K562 (cell line): ENCODE data around the gene FAM234A. TPM values are rescaled to one million over a fixed set of nuclear protein-coding genes. Genes with fewer than 3 reads are reported as not detected.

Experiments
- ATAC-seq: fragments of 200-7000 bp; cut with Tn5 transposase; 3 replicates; pipeline ENCODE4 v1.9.1; 2020; ENCODE audit warnings: moderate library complexity
- BruUV-seq: library from RNA; stranded (reverse); fragments of 400-500 nt; replicated peaks from 2 replicates; lab custom pipeline; 2021; lab: Mats Ljungman, UMichigan
- CTCF ChIA-PET: fragments of 300-600 bp; formaldehyde crosslinking; extraction: SDS; loops from one replicate; lab custom pipeline; 2021; ENCODE audit warnings: low intra/inter-chr PET ratio; lab: Yijun Ruan, JAX
- POLR2A ChIA-PET: fragments of 300-600, 350-650 bp; sonication (Branson Sonifier 250); formaldehyde crosslinking; extraction: SDS; loops from one replicate; lab custom pipeline; 2021; ENCODE audit warnings: antibody characterized with exemption, inconsistent platforms; lab: Yijun Ruan, JAX
- DNase-seq, 4 experiments: peaks; one replicate each; pipeline versions ENCODE4 v3.0.0 to v3.0.0-alpha.2; 2011 to 2018; ENCODE audit warnings: low spot score in 3 of 4, mixed read lengths in 3 of 4; ENCODE audit errors: extremely low read depth in 1 of 4
- FAIRE-seq: peaks from 2 replicates; lab custom pipeline; 2011; peaks lifted over from hg19 to GRCh38; lab: Jason Lieb, UNC
- H2AFZ ChIP-seq: 2 replicates; pipeline ENCODE4 v1.6.0; 2011; ENCODE audit warnings: low read depth, low read length, control low read depth, inconsistent platforms
- H3K27ac ChIP-seq: fragments of 200-600 bp; 3 replicates; pipeline ENCODE4 v1.8.0; 2011; ENCODE audit warnings: low read depth, mild to moderate bottlenecking, control low read depth, inconsistent platforms, low read length, moderate library complexity, mixed read lengths; ENCODE audit errors: extremely low read depth
- H3K27me3 ChIP-seq, 2 experiments: fragments of 300-600 bp in 1 of 2; 2 replicates in 1 of 2; 3 replicates in 1 of 2; pipeline versions ENCODE4 v1.6.0 to v1.8.0; 2011; ENCODE audit warnings: inconsistent platforms in 2 of 2, low read length in 2 of 2, mild to moderate bottlenecking in 1 of 2, mixed read lengths in 1 of 2, moderate library complexity in 1 of 2; ENCODE audit not compliant: control insufficient read depth in 2 of 2, insufficient read depth in 2 of 2
- H3K36me3 ChIP-seq: fragments of 300-600 bp; 3 replicates; pipeline ENCODE4 v1.8.0; 2011; ENCODE audit warnings: mild to moderate bottlenecking, low read length, inconsistent platforms; ENCODE audit not compliant: control insufficient read depth, insufficient read depth
- H3K4me1 ChIP-seq, 2 experiments: fragments of 200-600 bp in 1 of 2; replicated peaks in 1 of 2; 2 replicates in 1 of 2; 3 replicates in 1 of 2; pipeline versions ENCODE4 v1.5.1 to v1.8.0; 2011; ENCODE audit warnings: inconsistent platforms in 2 of 2, low read length in 2 of 2, mild to moderate bottlenecking in 1 of 2, mixed read lengths in 1 of 2, moderate library complexity in 1 of 2; ENCODE audit not compliant: control insufficient read depth in 2 of 2, insufficient read depth in 2 of 2
- H3K4me2 ChIP-seq: 2 replicates; pipeline ENCODE4 v1.6.1; 2011; ENCODE audit warnings: low read length, control low read depth, inconsistent platforms, mixed read lengths; ENCODE audit not compliant: insufficient read depth
- H3K4me3 ChIP-seq: fragments of 200-600 bp; sonication (generic), shearing (Covaris generic); 2 replicates; pipeline ENCODE4 v1.5.1; 2016; ENCODE audit warnings: control low read depth, inconsistent platforms
- H3K79me2 ChIP-seq: fragments of 200-600 bp; 3 replicates; pipeline ENCODE4 v1.8.0; 2011; ENCODE audit warnings: low read length, inconsistent platforms; ENCODE audit not compliant: control insufficient read depth, insufficient read depth
- H3K9ac ChIP-seq, 2 experiments: 2 replicates each; pipeline versions ENCODE4 v1.6.0 to v1.6.1; 2011; ENCODE audit warnings: low read depth in 2 of 2, low read length in 2 of 2, control low read depth in 1 of 2, inconsistent platforms in 1 of 2, mild to moderate bottlenecking in 1 of 2, mixed read lengths in 1 of 2; ENCODE audit not compliant: insufficient read depth in 1 of 2
- H3K9me1 ChIP-seq: one replicate; pipeline ENCODE4 v1.6.0; 2011; ENCODE audit warnings: inconsistent platforms, mild to moderate bottlenecking, low read length, moderate library complexity; ENCODE audit not compliant: control insufficient read depth, insufficient read depth
- H3K9me3 ChIP-seq: replicated peaks from 2 replicates; pipeline ENCODE4 v1.5.1; 2011; ENCODE audit warnings: low read depth, low read length, inconsistent platforms; ENCODE audit not compliant: control insufficient read depth, insufficient read depth
- H4K20me1 ChIP-seq: replicated peaks from 2 replicates; pipeline ENCODE4 v1.6.1; 2011; ENCODE audit warnings: low read length, inconsistent platforms, mixed read lengths; ENCODE audit not compliant: control insufficient read depth, insufficient read depth
- POLR2G ChIP-seq: fragments of 200-400 bp; formaldehyde crosslinking; IDR thresholded peaks from 2 replicates; pipeline ENCODE4 v1.6.1; 2017; ENCODE audit warnings: low read depth, mild to moderate bottlenecking, antibody characterized with exemption, low read length, moderate library complexity
- ZNF707 ChIP-seq: fragments of 250-450 bp; sonication (Bioruptor Pico); conservative IDR thresholded peaks from 2 replicates; pipeline ENCODE4 v1.8.0; 2022; ENCODE audit warnings: inconsistent platforms, mild to moderate bottlenecking, moderate library complexity
- WGBS: fragments of 100-300 bp; shearing (Covaris generic); methylation state at CpG from one replicate; pipeline ENCODE4 v1.1.6; 2016; ENCODE audit warnings: low coverage, mixed read lengths; ENCODE audit not compliant: insufficient coverage; ENCODE audit errors: missing lambda C conversion rate; 5-methylcytosine and 5-hydroxymethylcytosine counted together
- in situ Hi-C: fragments of 300-500 bp; cut with MboI; formaldehyde crosslinking; loops from 4 replicates; pipeline ENCODE4 v1.15.0; 2018; ENCODE audit warnings: inconsistent platforms, mixed read lengths
- intact Hi-C: fragments of 100-400 bp; cut with micrococcal nuclease; formaldehyde crosslinking; loops from 2 replicates; pipeline ENCODE4 v1.14.2; 2022
- polyA plus RNA-seq, 8 experiments: library from polyadenylated mRNA; depleted of rRNA in 4 of 8; stranded (reverse) in 5 of 8; unstranded in 3 of 8; fragments of >200 nt; fragmentation: Nextera tagmentation in 2 of 8; fragmentation: Illumina TruSeq in 1 of 8; extraction: Ambion mirVana in 2 of 8; extraction: Trizol in 1 of 8; gene quantifications; 2 replicates each; pipeline versions ENCODE4 v1.2.1 to v1.2.3, GENCODE V29; 2011 to 2014; ENCODE audit warnings: inconsistent platforms in 1 of 8, missing spikeins in 1 of 8
- total RNA-seq, 7 experiments: library from RNA; depleted of rRNA in 6 of 7; stranded (reverse); fragments of >200 nt in 6 of 7; fragmentation: Illumina TruSeq in 2 of 7; extraction: Trizol in 2 of 7; gene quantifications; 2 replicates each; pipeline versions ENCODE4 v1.2.1 to v1.2.3, GENCODE V29; 2011 to 2021; ENCODE audit warnings: low replicate concordance in 1 of 7
- TF ChIP-seq, protein P1 (sequence below), 2 experiments: IDR thresholded peaks; 2 replicates each; pipeline ENCODE4 v1.6.1; 2012; ENCODE audit warnings: improper control_type of control experiment in 2 of 2, low read depth in 2 of 2, low read length in 2 of 2, borderline replicate concordance in 1 of 2

The FAM234A gene
- total and polyA plus RNA-seq, 9 of the 15 experiments (the other 6 are each of a cell fraction or from before 2014, with no cell fraction given) = 1.0 to 47.9 (median 15.0) TPM

DNA sequence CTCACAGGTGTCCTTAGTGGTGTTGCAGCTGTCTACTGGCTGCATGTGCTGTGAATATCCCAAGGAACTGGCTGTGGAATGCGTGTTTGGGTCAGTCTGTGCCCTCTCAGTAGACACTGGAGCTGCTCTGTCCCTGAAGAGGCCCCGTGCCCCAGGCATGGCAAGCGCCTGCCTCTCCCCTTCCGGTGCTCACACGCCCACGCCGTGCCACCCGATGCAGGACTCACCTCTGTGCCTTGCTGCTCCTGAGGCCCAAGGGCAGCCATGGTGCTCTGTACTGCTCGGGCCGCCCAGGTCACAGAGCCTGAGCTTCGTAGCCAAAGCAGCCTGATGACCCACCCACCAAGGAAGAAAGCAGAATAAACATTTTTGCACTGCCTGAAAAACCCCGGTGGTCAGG, 31.1 kb downstream of the FAM234A start:
- H3K9ac ChIP-seq = peak overlapping the region in 1 of 2 experiments; percentile 55; a peak in 1 of 4 replicates
- no peak overlapping the region for H3K27ac ChIP-seq
- H2AFZ ChIP-seq = no peak overlapping the region
- H3K79me2 ChIP-seq = no peaks in the 10 kb centered on the region
- H3K4me1 ChIP-seq = peaks cover 0 to 63% of the 10 kb centered on the region in 2 experiments; a peak in 2 of 5 replicates
- no peak for TF ChIP-seq ZNF707 (CRISPR knock-in tag)
- TF ChIP-seq POLR2G = 0 out of 2 replicates have a peak, but pooled peaks have one; percentile 21
- in situ Hi-C loops = no loop called here
- peaks cover 3% of the 10 kb centered on the region; the same call in 1 of the 2 replicates for H4K20me1 ChIP-seq
- BruUV-seq = TSS peak; percentile 63
- FAIRE-seq (no peak), ATAC-seq (no peak), DNase-seq (no peak)
- ChIA-PET POLR2A (interaction anchor here (0.5 kb wide), 1 partner anchor 11 kb away, joined by 3 read pairs; no protein-coding TSS in a partner anchor), CTCF (no interaction called here)
- peaks cover 16% of the 10 kb centered on the region; the same call in 2 of the 3 replicates for H3K36me3 ChIP-seq
- H3K4me3 ChIP-seq = no peak overlapping the region
- no peaks in the 10 kb centered on the region for H3K9me3 ChIP-seq
- H3K9me1 ChIP-seq = no peaks in the 10 kb centered on the region
- H3K4me2 ChIP-seq = no peak overlapping the region
- H3K27me3 ChIP-seq = no peaks in the 10 kb centered on the region; a peak in 1 of 5 replicates
- intact Hi-C loops = no loop called here
- 70% methylated on average over 12 of the region's 12 CpGs for WGBS

DNA sequence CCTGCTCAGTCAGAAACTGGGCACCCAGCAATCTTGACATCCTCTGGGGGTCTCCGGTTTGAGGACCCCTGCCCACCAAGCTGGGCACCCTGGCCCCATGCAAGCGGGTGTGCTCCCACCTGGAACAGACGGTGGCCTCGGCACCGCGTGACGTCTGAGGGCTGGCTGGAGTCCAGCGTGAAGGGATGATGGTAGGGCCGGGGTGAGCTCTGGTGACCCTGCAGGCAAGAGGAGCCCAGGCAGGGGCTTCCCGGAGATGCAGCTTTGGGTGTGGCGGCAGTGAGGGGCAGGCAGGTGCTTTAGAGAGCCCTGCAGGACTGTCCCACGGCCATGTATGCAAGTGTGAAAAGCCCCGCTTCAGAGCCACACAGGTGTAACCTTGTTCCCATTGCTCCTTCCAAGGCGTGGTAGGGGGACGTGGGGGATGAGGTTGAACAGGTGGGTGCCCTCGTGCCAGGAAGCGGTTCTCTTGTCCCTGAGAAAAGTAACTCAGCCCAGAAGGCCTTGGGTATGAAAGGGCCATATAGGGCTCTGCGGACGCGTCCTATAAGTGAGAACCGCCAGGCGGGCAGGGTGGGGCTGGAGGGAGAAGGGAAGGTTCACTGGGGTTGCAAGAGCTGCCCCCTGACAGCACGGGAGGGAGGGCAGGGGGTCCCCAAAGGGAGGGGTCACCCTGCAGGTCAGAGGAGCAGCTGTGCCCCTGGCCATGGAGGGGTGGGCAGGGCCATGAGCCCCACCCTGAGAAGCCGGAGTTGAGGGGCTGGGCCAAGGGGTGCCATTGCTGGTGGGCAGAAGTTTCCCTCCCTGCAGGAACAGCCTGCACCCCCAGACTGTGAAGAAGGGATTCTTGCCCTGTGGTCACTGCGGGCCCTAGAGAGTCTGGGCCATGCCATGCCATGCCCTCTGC, 31.9 kb downstream of the FAM234A start:
- Histone ChIP-seq H3K27ac (no peak overlapping the region), H3K9me3 (no peaks in the 10 kb centered on the region), H3K9me1 (no peaks in the 10 kb centered on the region), H3K9ac (peak overlapping the region in 1 of 2 experiments; percentile 48; a peak in 1 of 4 replicates), H2AFZ (no peak overlapping the region), H4K20me1 (peaks cover 3% of the 10 kb centered on the region; the same call in 1 of the 2 replicates), H3K27me3 (no peaks in the 10 kb centered on the region; a peak in 1 of 5 replicates), H3K79me2 (no peaks in the 10 kb centered on the region), H3K36me3 (peaks cover 11% of the 10 kb centered on the region; the same call in 2 of the 3 replicates), H3K4me3 (no peak overlapping the region), H3K4me2 (no peak overlapping the region), H3K4me1 (peaks cover 0 to 63% of the 10 kb centered on the region in 2 experiments; a peak in 2 of 5 replicates)
- DNase-seq = no peak
- BruUV-seq = no TSS peak
- in situ Hi-C loops (no loop called here), intact Hi-C loops (no loop called here)
- ATAC-seq = peak; percentile 13; the same call in 2 of the 3 replicates
- 52% methylated on average over 23 of the region's 25 CpGs for WGBS
- no peak for FAIRE-seq
- POLR2A ChIA-PET = interaction anchor here (0.6 kb wide), 1 partner anchor 72 kb away, joined by 3 read pairs; no protein-coding TSS in a partner anchor
- CTCF ChIA-PET = no interaction called here
- TF ChIP-seq, protein P1, sequence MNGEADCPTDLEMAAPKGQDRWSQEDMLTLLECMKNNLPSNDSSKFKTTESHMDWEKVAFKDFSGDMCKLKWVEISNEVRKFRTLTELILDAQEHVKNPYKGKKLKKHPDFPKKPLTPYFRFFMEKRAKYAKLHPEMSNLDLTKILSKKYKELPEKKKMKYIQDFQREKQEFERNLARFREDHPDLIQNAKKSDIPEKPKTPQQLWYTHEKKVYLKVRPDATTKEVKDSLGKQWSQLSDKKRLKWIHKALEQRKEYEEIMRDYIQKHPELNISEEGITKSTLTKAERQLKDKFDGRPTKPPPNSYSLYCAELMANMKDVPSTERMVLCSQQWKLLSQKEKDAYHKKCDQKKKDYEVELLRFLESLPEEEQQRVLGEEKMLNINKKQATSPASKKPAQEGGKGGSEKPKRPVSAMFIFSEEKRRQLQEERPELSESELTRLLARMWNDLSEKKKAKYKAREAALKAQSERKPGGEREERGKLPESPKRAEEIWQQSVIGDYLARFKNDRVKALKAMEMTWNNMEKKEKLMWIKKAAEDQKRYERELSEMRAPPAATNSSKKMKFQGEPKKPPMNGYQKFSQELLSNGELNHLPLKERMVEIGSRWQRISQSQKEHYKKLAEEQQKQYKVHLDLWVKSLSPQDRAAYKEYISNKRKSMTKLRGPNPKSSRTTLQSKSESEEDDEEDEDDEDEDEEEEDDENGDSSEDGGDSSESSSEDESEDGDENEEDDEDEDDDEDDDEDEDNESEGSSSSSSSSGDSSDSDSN (IDR thresholded peaks at IDR 0.05; ENCODE audit: borderline replicate concordance in 1 of 2, low read depth in 2 of 2, low read length in 2 of 2) = no peak
